Gastrocnemius medialis (tissue), 4 donors: ENCODE measurements around the gene ACO2. TPM values are rescaled to one million over a fixed set of nuclear protein-coding genes. Genes with fewer than 3 reads are reported as not detected.

ENCODE experiments used
- ATAC-seq, 2 donors: fragments of 150-250 bp; one replicate each; pipeline ENCODE4 v1.9.1; 2016
- DNase-seq, 2 donors: peaks; one replicate each; pipeline ENCODE4 v3.0.0-alpha.2; 2019
- H3K27ac ChIP-seq, 4 donors: fragments of 200-600 bp; sonication (generic); 1 replicate in 1 of 4; 2 replicates in 3 of 4; pipeline ENCODE4 v1.5.1; 2016 to 2018; ENCODE audit warnings: mild to moderate bottlenecking in 2 of 4, moderate library complexity in 1 of 4
- H3K27me3 ChIP-seq, 3 donors: fragments of 200-600 bp; sonication (generic) in 2 of 3; 1 replicate in 1 of 3; 2 replicates in 2 of 3; pipeline versions ENCODE4 v1.5.1 to v1.6.0; 2016 to 2019; ENCODE audit warnings: mild to moderate bottlenecking in 1 of 3, moderate library complexity in 1 of 3
- H3K36me3 ChIP-seq, 2 donors: fragments of 200-600 bp; sonication (generic) in 1 of 2; one replicate each; pipeline ENCODE4 v1.5.1; 2017 to 2018
- H3K4me1 ChIP-seq, 2 donors: fragments of 200-600 bp; sonication (generic) in 1 of 2; one replicate each; pipeline ENCODE4 v1.5.1; 2016 to 2017; ENCODE audit warnings: mild to moderate bottlenecking in 2 of 2
- H3K4me3 ChIP-seq, 4 donors: fragments of 200-600 bp; sonication (generic) in 3 of 4; 1 replicate in 1 of 4; 2 replicates in 3 of 4; pipeline ENCODE4 v1.5.1; 2016 to 2019; ENCODE audit warnings: mild to moderate bottlenecking in 2 of 4
- H3K9me3 ChIP-seq, 3 donors: fragments of 200-600 bp; sonication (generic) in 2 of 3; 1 replicate in 1 of 3; 2 replicates in 2 of 3; pipeline ENCODE4 v1.5.1; 2016 to 2019
- POLR2A ChIP-seq, 2 donors: fragments of 450-650 bp; IDR thresholded peaks; one replicate each; pipeline ENCODE4 v1.6.1; 2017; ENCODE audit warnings: antibody characterized with exemption in 2 of 2, mild to moderate bottlenecking in 2 of 2, moderate library complexity in 2 of 2
- in situ Hi-C, 4 donors: fragments of 200-750 bp; cut with MboI; loops; one replicate each; pipeline versions ENCODE4 v1.15.0 to v1.8.0; 2017; ENCODE audit warnings: low sequenced_read_pairs in 4 of 4
- intact Hi-C: fragments of 100-400 bp; cut with DNase I; formaldehyde crosslinking; loops from one replicate; pipeline ENCODE4 v1.15.1; 2023; ENCODE audit warnings: low total_unique reads
- total RNA-seq, 4 donors: library from RNA; depleted of rRNA; stranded (reverse); fragments of >200 nt; gene quantifications; one replicate each; pipeline versions ENCODE4 v1.1.0 to v1.2.3, GENCODE V29; 2016
- TF ChIP-seq, protein P1 (sequence below), 5 experiments: fragments of 450-650 bp in 3 of 5; fragments of 200-600 bp in 2 of 5; sonication (generic) in 2 of 5; IDR thresholded peaks in 4 of 5; conservative IDR thresholded peaks in 1 of 5; 1 replicate in 4 of 5; 2 replicates in 1 of 5; pipeline ENCODE4 v1.5.1; 2016 to 2019; ENCODE audit warnings: antibody characterized with exemption in 5 of 5, mild to moderate bottlenecking in 3 of 5, moderate library complexity in 3 of 5

ACO2 gene
- total RNA-seq, 4 donors from 2014 or later, result 361 to 763 (median 473) TPM

DNA sequence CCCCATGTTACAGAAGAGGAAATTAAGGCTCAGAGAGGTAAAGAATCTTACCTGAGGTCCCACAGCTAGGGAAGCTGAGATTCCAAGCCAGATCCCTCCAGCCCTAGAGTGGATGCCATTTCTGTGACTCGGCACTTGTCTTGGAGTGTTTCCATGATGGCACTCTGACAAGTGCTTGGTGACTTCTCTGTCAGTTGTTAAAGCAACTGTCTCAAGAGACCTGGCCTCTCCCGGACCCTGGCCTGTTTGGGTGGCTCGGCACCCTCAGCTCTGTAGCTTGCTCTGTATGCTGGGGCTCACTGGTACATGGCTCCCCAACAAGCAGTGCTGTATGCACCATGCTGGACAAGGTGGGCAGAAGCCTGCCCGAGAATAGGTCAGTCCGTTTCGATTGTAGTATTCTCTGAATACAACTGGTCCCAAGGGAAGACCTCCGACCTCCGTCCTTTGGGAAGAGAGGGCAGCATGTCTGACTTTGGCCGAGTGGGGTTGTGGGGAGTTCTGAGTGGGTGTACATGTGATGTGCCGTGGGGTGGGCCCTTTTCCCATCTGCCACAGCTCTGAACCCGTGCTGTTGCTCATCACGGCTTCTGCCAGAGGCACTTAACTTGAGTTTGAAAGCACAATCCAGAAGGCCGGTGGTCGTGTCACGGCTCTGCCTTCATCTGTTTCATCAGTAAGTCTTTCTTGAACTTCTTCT, 12.4 kb downstream of the ACO2 start:
- H3K27ac ChIP-seq, result peak overlapping the region; percentile 96 to 98 (median 96)
- H3K4me1 ChIP-seq, result peaks cover 79 to 83% of the 10 kb centered on the region in 2 donors
- in situ Hi-C loops (no loop called here), intact Hi-C loops (no loop called here)
- peak; percentile 81 to 90 for DNase-seq
- no peaks in the 10 kb centered on the region for H3K36me3 ChIP-seq
- H3K4me3 ChIP-seq, result peak overlapping the region; percentile 22 to 49 (median 39)
- peak; percentile 63 to 69 for ATAC-seq
- H3K27me3 ChIP-seq, result no peaks in the 10 kb centered on the region
- no peaks in the 10 kb centered on the region for H3K9me3 ChIP-seq
- peak in 1 of 2 donors; percentile 24 for TF ChIP-seq POLR2A (IDR thresholded peaks at IDR 0.05)
- TF ChIP-seq, protein P1, sequence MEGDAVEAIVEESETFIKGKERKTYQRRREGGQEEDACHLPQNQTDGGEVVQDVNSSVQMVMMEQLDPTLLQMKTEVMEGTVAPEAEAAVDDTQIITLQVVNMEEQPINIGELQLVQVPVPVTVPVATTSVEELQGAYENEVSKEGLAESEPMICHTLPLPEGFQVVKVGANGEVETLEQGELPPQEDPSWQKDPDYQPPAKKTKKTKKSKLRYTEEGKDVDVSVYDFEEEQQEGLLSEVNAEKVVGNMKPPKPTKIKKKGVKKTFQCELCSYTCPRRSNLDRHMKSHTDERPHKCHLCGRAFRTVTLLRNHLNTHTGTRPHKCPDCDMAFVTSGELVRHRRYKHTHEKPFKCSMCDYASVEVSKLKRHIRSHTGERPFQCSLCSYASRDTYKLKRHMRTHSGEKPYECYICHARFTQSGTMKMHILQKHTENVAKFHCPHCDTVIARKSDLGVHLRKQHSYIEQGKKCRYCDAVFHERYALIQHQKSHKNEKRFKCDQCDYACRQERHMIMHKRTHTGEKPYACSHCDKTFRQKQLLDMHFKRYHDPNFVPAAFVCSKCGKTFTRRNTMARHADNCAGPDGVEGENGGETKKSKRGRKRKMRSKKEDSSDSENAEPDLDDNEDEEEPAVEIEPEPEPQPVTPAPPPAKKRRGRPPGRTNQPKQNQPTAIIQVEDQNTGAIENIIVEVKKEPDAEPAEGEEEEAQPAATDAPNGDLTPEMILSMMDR (IDR thresholded peaks at IDR 0.05 in 4 of 5, conservative IDR thresholded peaks at IDR 0.05 in 1 of 5), result no peak

DNA sequence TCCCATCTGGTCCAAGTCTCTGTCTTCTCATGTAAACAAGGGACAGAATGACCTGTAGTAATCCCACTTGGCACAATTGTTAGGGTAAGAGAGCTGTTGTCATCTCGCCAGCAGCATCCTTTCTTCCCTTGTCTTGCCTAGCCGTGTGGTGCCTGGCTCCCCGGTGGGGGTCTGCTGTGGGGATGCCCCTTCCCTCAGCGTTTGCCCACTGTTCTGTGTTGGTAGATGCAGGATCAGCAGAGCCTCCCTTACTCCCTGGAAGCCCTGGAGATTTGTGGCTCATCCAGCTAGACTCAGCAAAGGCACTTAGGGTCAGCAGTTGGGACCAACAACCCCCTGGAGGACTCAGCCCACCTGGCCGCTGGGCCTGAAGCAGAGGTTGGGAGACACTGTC, 13.0 kb downstream of the ACO2 start:
- TF ChIP-seq POLR2A (IDR thresholded peaks at IDR 0.05), result no peak
- TF ChIP-seq, protein P1 (IDR thresholded peaks at IDR 0.05 in 4 of 5, conservative IDR thresholded peaks at IDR 0.05 in 1 of 5), result no peak
- H3K27ac ChIP-seq, result peak overlapping the region; percentile 96 to 98 (median 96)
- no peaks in the 10 kb centered on the region for H3K36me3 ChIP-seq
- peaks cover 82 to 83% of the 10 kb centered on the region in 2 donors for H3K4me1 ChIP-seq
- ATAC-seq (no peak), DNase-seq (peak in 1 of 2 donors; percentile 45)
- H3K27me3 ChIP-seq, result no peaks in the 10 kb centered on the region
- H3K9me3 ChIP-seq, result no peaks in the 10 kb centered on the region
- in situ Hi-C loops (no loop called here), intact Hi-C loops (no loop called here)
- H3K4me3 ChIP-seq, result peak overlapping the region in 2 of 4 donors; percentile 22 to 49

DNA sequence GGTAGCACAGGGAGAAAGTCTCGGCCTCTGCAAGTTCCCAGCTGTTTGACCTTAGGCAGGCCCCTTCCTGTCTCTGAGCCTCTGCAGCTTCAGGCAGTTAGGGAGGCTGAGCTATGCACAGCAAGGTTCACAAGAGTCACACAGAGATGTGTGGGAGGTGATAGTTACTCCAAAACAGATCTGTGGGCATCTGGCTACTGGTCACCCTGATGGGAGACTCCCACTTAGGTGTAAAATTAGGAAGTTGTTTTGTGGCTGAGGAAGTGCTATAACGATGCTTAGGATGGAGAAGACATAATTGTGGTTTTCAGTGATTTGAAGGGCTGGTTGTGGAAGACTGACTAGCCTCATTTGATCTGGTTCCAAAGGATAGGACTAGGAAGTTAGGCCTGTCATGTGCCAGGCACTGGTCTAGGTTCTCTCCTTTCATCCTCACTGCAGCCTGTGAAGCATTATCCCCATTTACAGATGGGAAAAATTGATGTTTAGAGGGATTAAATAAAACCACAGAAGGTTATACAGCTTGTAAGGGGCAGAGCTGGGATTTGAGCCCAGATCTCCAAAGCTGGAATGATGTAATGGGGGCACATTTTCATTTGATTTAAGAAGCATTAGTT, 13.5 kb downstream of the ACO2 start:
- Histone ChIP-seq H3K4me1 (peaks cover 84 to 87% of the 10 kb centered on the region in 2 donors), H3K27ac (peak overlapping the region; percentile 96 to 98 (median 96)), H3K36me3 (no peaks in the 10 kb centered on the region), H3K4me3 (no peak overlapping the region), H3K27me3 (no peaks in the 10 kb centered on the region), H3K9me3 (no peaks in the 10 kb centered on the region)
- intact Hi-C loops, result no loop called here
- in situ Hi-C loops, result no loop called here
- ATAC-seq (no peak), DNase-seq (no peak)
- TF ChIP-seq, protein P1 (IDR thresholded peaks at IDR 0.05 in 4 of 5, conservative IDR thresholded peaks at IDR 0.05 in 1 of 5), result no peak
- TF ChIP-seq POLR2A (IDR thresholded peaks at IDR 0.05), result no peak

DNA sequence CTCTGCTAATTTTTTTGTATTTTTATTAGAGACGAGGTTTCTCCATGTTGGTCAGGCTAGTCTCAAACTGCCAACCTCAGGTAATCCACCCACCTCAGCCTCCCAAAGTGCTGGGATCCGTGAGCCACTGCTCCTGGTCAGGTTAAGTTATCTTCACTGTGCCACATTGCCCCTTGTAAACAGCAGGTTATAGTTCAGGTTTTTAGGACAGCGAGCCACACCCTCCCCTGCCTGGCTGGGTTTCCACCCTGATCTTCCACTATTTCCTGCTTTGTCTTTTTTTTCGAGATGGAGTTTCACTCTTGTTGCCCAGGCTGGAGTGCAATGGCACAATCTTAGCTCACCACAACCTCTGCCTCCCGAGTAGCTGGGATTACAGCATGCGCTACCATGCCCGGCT, 16.1 kb downstream of the ACO2 start:
- no peak for ATAC-seq
- TF ChIP-seq, protein P1 (IDR thresholded peaks at IDR 0.05 in 4 of 5, conservative IDR thresholded peaks at IDR 0.05 in 1 of 5), result no peak
- TF ChIP-seq POLR2A (IDR thresholded peaks at IDR 0.05), result no peak
- Histone ChIP-seq H3K9me3 (no peaks in the 10 kb centered on the region), H3K4me1 (peaks cover 88% of the 10 kb centered on the region in 2 donors), H3K27ac (peak overlapping the region; percentile 96 to 98 (median 96)), H3K36me3 (no peaks in the 10 kb centered on the region), H3K4me3 (no peak overlapping the region), H3K27me3 (no peaks in the 10 kb centered on the region)
- no peak for DNase-seq
- intact Hi-C loops (no loop called here), in situ Hi-C loops (no loop called here)
